Kidney epithelial cell (primary cell): ENCODE data around the gene CKAP5. TPM values are rescaled to one million over a fixed set of nuclear protein-coding genes. Genes with fewer than 3 reads are reported as not detected.
A peak's percentile ranks its signal among the peaks of the same experiment; 100 is the strongest.

ENCODE experiments used
- DNase-seq: peaks from one replicate; pipeline ENCODE4 v3.0.0-alpha.2; 2010; ENCODE audit warnings: low read depth
- H3K27me3 ChIP-seq: 2 replicates; pipeline ENCODE4 v1.6.0; 2011; ENCODE audit warnings: low read length; ENCODE audit not compliant: control insufficient read depth, insufficient read depth
- H3K36me3 ChIP-seq: 2 replicates; pipeline ENCODE4 v1.5.1; 2011; ENCODE audit warnings: low read length; ENCODE audit not compliant: control insufficient read depth, insufficient read depth
- H3K4me3 ChIP-seq: 2 replicates; pipeline ENCODE4 v1.5.1; 2011; ENCODE audit warnings: low read depth, mild to moderate bottlenecking, control low read depth, low read length
- total RNA-seq: library from RNA; depleted of rRNA; stranded (reverse); fragments of >200 nt; gene quantifications from 2 replicates; pipeline ENCODE4 v1.2.3, GENCODE V29; 2015
- TF ChIP-seq, protein P1 (sequence below): IDR thresholded peaks from 2 replicates; pipeline ENCODE4 v1.5.1; 2011; ENCODE audit warnings: mild to moderate bottlenecking, moderate library complexity, low read length, control low read depth, inconsistent platforms; ENCODE audit not compliant: insufficient read depth, poor library complexity, severe bottlenecking

Gene CKAP5
- 44.6 and 49.0 TPM in 2 replicates for total RNA-seq

- TF ChIP-seq, protein P1, sequence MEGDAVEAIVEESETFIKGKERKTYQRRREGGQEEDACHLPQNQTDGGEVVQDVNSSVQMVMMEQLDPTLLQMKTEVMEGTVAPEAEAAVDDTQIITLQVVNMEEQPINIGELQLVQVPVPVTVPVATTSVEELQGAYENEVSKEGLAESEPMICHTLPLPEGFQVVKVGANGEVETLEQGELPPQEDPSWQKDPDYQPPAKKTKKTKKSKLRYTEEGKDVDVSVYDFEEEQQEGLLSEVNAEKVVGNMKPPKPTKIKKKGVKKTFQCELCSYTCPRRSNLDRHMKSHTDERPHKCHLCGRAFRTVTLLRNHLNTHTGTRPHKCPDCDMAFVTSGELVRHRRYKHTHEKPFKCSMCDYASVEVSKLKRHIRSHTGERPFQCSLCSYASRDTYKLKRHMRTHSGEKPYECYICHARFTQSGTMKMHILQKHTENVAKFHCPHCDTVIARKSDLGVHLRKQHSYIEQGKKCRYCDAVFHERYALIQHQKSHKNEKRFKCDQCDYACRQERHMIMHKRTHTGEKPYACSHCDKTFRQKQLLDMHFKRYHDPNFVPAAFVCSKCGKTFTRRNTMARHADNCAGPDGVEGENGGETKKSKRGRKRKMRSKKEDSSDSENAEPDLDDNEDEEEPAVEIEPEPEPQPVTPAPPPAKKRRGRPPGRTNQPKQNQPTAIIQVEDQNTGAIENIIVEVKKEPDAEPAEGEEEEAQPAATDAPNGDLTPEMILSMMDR = no peak
- DNase-seq = peak; percentile 61
- Histone ChIP-seq H3K36me3 (no peaks in the 10 kb centered on the region), H3K4me3 (peak within 1 kb of the TSS; percentile 90), H3K27me3 (no peaks in the 10 kb centered on the region)
These were observed at the start of gene CKAP5 for GRCh38 chr11:46845740-46846509. Gene CKAP5, minus strand, starts transcription at chr11:46846280. Its CDS starts 25,049 bp downstream, at chr11:46821231.

DNA sequence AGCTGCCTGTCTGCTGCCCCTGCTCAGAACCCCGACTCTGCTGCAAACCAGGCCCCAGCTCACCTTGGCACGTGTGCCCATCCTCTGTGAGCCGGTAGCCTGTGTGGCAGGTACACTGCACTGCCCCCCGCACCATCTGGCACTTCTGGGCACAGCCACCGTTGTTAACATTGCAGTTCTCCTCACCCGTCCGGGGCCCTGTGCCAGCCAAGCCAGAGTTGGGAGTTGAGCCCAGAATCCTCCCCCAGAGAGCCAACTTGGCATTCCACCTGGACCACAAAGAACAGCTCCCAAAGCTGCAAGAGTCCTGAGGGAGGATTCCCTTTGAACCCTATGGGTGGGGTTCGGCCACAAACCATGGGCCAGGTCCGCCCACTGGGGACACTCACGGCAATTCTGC, 49.7 kb upstream of the CKAP5 start:
- H3K27me3 ChIP-seq = no peaks in the 10 kb centered on the region
- no peak for DNase-seq
- H3K36me3 ChIP-seq = peaks cover 2% of the 10 kb centered on the region
- TF ChIP-seq, protein P1 = no peak
- H3K4me3 ChIP-seq = no peak overlapping the region

DNA sequence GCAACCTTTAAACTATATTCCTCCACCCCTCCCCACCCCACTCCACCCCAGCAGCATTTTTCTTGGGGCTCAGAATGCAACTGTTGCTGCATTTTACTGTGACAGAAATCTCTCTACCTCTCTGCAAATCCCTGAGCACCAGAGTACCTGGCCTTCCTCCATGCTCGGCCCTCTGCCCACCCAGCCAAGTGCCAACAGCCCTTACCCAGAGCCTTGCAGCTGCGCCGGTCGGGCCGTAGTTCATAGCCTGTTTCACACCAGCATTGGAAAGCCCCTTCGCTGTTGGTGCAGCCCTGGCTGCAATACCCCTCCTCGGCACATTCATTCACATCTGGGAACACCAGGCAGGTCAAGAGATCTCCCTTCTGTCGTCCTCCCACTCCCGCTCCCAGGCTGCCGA, 48.9 kb upstream of the CKAP5 start:
- peaks cover 2% of the 10 kb centered on the region for H3K36me3 ChIP-seq
- no peaks in the 10 kb centered on the region for H3K27me3 ChIP-seq
- no peak for DNase-seq
- no peak overlapping the region for H3K4me3 ChIP-seq
- TF ChIP-seq, protein P1 = no peak

GRCh38 chr11:46894506-46894905, 48.4 kb upstream of the CKAP5 start:
- TF ChIP-seq, protein P1 = no peak
- H3K4me3 ChIP-seq = no peak overlapping the region
- no peaks in the 10 kb centered on the region for H3K27me3 ChIP-seq
- H3K36me3 ChIP-seq = peaks cover 2% of the 10 kb centered on the region
- DNase-seq = no peak

DNA sequence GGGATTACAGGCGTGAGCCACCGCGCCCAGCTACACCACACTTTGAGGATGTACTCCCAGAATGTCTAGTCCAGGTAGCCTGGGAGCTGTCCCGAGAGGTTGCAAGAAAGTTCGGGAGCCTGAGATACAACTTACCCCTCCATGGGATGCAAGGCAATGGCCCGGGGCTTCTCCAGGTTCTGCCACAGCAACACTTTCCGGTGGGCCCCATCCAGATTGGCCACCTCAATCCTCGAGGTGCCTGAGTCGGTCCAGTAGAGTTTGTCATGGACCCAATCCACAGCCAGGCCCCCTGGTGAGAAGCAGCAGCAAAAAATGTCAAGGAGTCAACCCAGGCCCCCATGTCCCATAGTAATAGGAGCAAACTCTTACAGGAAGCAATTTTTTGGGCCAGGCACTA, 46.8 kb upstream of the CKAP5 start:
- DNase-seq = no peak
- no peaks in the 10 kb centered on the region for H3K27me3 ChIP-seq
- TF ChIP-seq, protein P1 = no peak
- H3K4me3 ChIP-seq = no peak overlapping the region
- H3K36me3 ChIP-seq = no peaks in the 10 kb centered on the region

DNA sequence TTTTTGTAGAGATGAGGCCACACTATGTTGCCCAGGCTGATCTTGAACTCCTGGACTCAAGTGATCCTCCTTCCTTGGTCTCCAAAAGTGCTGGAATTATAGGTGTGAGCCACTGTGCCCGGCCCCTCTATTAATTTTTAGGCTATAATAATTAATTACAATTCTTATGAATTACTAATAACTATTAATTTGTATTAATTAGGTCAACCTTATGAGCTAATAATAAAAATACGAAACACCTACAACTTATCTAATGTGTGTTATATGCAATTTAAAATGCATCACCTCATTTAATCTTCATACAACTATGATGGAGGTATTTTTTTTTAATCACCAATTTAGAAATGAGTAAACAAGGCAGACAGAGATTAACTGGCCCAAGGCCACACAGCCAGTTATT, 46.0 kb upstream of the CKAP5 start:
- H3K27me3 ChIP-seq = no peaks in the 10 kb centered on the region
- no peaks in the 10 kb centered on the region for H3K36me3 ChIP-seq
- DNase-seq = no peak
- TF ChIP-seq, protein P1 = no peak
- H3K4me3 ChIP-seq = no peak overlapping the region
